Measurements from ENCODE around the gene ROPN1B.
"Not testable (repeated sequence)": the region's sequence is repeated elsewhere in the genome, so short reads cannot be mapped to it uniquely, and the experiment has no call there.

Gene ROPN1B

GRCh38 chr3:125968701-125969592 lies at the start of gene ROPN1B:
Gene ROPN1B, plus strand, starts transcription at chr3:125969178. Its CDS starts 2,877 bp downstream, at chr3:125972055.
- TF ChIP-seq GATA2, GATA3 (IDR thresholded peaks at IDR 0.05; ENCODE audit: low read depth, low read length): not testable (repeated sequence)

- no peak for TF ChIP-seq GATA3 (IDR thresholded peaks at IDR 0.05; ENCODE audit: low read depth, low read length)
These were observed 11.1 kb upstream of the ROPN1B start for GRCh38 chr3:125957674-125958510.

DNA sequence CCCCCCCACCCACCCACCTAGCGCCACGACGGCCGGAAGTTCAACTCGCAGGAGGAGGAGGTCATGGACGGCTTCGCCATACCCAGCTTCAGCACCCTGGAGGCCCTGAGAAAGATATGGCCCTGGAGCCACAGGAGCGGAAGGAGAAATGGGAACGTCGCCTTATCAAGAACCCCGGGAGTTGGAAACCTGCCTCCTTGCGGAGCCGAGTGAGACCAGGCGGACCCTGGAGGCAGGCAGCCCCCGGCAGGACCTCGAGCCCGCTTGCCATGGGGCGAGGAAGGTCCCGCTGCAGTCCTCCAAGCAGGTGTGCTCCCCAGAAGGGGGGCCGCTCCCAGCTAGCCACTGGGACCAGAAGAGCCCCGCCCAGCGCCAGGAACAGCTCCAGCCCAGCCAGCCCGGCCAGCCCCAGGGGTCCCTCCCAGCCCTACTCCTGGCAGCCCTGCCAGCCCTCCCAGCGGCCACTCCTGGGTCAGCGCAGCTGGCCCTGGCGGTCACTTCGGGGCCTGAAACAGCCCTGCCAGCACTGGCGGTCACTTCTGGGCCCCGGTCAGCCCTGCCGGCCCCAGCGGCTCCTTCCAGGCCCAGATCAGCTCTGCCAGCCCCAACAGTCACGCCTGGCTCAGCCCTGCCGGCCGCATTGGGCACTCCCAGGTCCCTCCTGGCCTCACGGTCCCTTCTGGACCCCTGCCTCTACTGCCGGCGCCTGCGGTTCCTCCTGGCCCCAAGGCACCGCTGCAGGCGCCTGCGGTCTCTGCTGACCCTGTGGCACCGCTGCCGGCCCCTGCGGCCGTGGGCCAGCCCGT lies 10.3 kb upstream of the ROPN1B start:
- TF ChIP-seq GATA3 (IDR thresholded peaks at IDR 0.05; ENCODE audit: low read depth, low read length), result no peak
- no peak for TF ChIP-seq GATA2 (IDR thresholded peaks at IDR 0.05; ENCODE audit: low read depth, low read length)

DNA sequence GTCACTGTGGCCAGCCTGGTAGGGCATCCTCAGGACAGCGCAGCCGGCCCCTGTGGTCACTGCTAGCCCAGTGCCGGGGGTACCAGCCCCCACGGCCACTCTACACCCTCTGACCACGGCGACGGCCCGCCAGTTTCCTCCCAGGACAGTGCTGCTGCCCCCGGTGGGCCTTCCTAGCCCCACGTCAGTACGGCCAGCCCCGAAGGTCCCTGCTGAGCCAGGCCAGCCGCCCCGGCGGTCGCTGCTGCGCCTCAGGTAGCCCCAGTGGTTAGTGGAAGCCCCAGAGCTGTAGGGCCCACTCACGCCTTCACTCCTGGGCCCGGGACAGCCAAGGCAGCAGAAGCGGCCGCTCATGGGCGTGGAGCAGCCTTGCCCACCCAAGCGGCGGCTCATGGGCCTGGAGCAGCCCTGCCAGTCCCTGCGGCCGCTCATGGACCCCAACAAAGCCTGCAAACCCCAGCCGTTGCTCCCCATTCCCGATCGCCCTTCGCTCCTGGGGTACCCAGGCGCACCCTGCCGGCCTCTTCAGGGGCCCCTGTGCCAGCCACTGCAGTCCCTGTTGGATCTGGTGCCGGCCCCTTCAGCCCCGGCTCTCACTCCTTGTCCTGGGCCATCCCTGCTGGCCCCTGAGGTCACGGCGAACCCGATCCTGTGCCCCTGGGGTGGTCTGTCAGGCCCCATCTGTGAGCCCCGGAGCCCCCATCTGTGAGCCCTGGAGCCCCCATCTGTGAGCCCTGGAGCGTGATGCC lies 9.5 kb upstream of the ROPN1B start:
- TF ChIP-seq GATA2 (IDR thresholded peaks at IDR 0.05; ENCODE audit: low read depth, low read length) (no peak), GATA3 (IDR thresholded peaks at IDR 0.05; ENCODE audit: low read depth, low read length) (no peak)

- TF ChIP-seq GATA2 (IDR thresholded peaks at IDR 0.05; ENCODE audit: low read depth, low read length) (no peak), GATA3 (IDR thresholded peaks at IDR 0.05; ENCODE audit: low read depth, low read length) (no peak)
These were observed 8.9 kb upstream of the ROPN1B start for GRCh38 chr3:125960066-125960424.

GRCh38 chr3:125960456-125961288 lies 8.3 kb upstream of the ROPN1B start:
- TF ChIP-seq GATA2 (IDR thresholded peaks at IDR 0.05; ENCODE audit: low read depth, low read length), result no peak
- TF ChIP-seq GATA3 (IDR thresholded peaks at IDR 0.05; ENCODE audit: low read depth, low read length), result no peak

GRCh38 chr3:125961289-125961589 lies 7.7 kb upstream of the ROPN1B start:
- TF ChIP-seq GATA2 (IDR thresholded peaks at IDR 0.05; ENCODE audit: low read depth, low read length) (no peak), GATA3 (IDR thresholded peaks at IDR 0.05; ENCODE audit: low read depth, low read length) (no peak)

GRCh38 chr3:125965505-125965904 lies 3.5 kb upstream of the ROPN1B start:
- no peak for TF ChIP-seq GATA2 (IDR thresholded peaks at IDR 0.05; ENCODE audit: low read depth, low read length)
- TF ChIP-seq GATA3 (IDR thresholded peaks at IDR 0.05; ENCODE audit: low read depth, low read length), result no peak

- TF ChIP-seq GATA3 (IDR thresholded peaks at IDR 0.05; ENCODE audit: low read depth, low read length) (no peak), GATA2 (IDR thresholded peaks at IDR 0.05; ENCODE audit: low read depth, low read length) (no peak)
These were observed 1.8 kb upstream of the ROPN1B start for GRCh38 chr3:125967156-125967555.

- TF ChIP-seq GATA3 (IDR thresholded peaks at IDR 0.05; ENCODE audit: low read depth, low read length), result no peak
- TF ChIP-seq GATA2 (IDR thresholded peaks at IDR 0.05; ENCODE audit: low read depth, low read length), result no peak
These were observed 21.4 kb downstream of the ROPN1B start for GRCh38 chr3:125990253-125990970.

- TF ChIP-seq GATA3 (IDR thresholded peaks at IDR 0.05; ENCODE audit: low read depth, low read length) (no peak), GATA2 (IDR thresholded peaks at IDR 0.05; ENCODE audit: low read depth, low read length) (no peak)
These were observed 33.2 kb downstream of the ROPN1B start for GRCh38 chr3:126002189-126002588.

Data from SH-SY5Y (cell line).